Neural progenitor cell (in vitro differentiated cells): ENCODE measurements around the gene NEURL1. TPM values are rescaled to one million over a fixed set of nuclear protein-coding genes. Genes with fewer than 3 reads are reported as not detected.
A peak's percentile ranks its signal among the peaks of the same experiment; 100 is the strongest.

ENCODE experiments used
- DNase-seq: peaks from one replicate; pipeline ENCODE4 v3.0.0-alpha.2; 2016; ENCODE audit warnings: low spot score
- H2AFZ ChIP-seq: fragments of 200-600 bp; sonication (generic); replicated peaks from 2 replicates; pipeline ENCODE4 v1.6.1; 2016; ENCODE audit warnings: antibody characterized with exemption
- H3F3A ChIP-seq: fragments of 200-600 bp; sonication (generic); 2 replicates; pipeline ENCODE4 v1.6.1; 2016; ENCODE audit warnings: antibody characterized with exemption, low read depth
- H3K27ac ChIP-seq: fragments of 200-600 bp; sonication (generic); 2 replicates; pipeline ENCODE4 v1.5.1; 2016; ENCODE audit warnings: mild to moderate bottlenecking
- H3K27me3 ChIP-seq: fragments of 200-600 bp; sonication (generic); 2 replicates; pipeline ENCODE4 v1.6.1; 2016; ENCODE audit warnings: mild to moderate bottlenecking, moderate library complexity
- H3K36me3 ChIP-seq: fragments of 200-600 bp; sonication (generic); 2 replicates; pipeline ENCODE4 v1.5.1; 2016
- H3K4me1 ChIP-seq: fragments of 200-600 bp; sonication (generic); 2 replicates; pipeline ENCODE4 v1.6.1; 2016; ENCODE audit warnings: mixed run types
- H3K4me2 ChIP-seq: fragments of 200-600 bp; sonication (generic); 2 replicates; pipeline ENCODE4 v1.6.1; 2016
- H3K4me3 ChIP-seq: fragments of 200-600 bp; sonication (generic); 2 replicates; pipeline ENCODE4 v1.5.1; 2016
- H3K79me2 ChIP-seq: fragments of 200-600 bp; sonication (generic); 2 replicates; pipeline ENCODE4 v1.6.1; 2016; ENCODE audit warnings: low read depth
- H3K9ac ChIP-seq: fragments of 200-600 bp; sonication (generic); 2 replicates; pipeline ENCODE4 v1.6.1; 2016
- H3K9me3 ChIP-seq: fragments of 200-600 bp; sonication (generic); 2 replicates; pipeline ENCODE4 v1.5.1; 2016; ENCODE audit warnings: low read depth
- H4K20me1 ChIP-seq: fragments of 200-600 bp; sonication (generic); 2 replicates; pipeline ENCODE4 v1.6.1; 2016; ENCODE audit warnings: low read depth
- H3K27ac Mint-ChIP-seq: 3 replicates; pipeline ENCODE4 v1.8.0; 2021; ENCODE audit warnings: mixed read lengths
- H3K27me3 Mint-ChIP-seq: 2 replicates; pipeline ENCODE4 v1.8.0; 2022; ENCODE audit warnings: low read depth, mild to moderate bottlenecking, inconsistent platforms, moderate library complexity, mixed read lengths; ENCODE audit not compliant: insufficient read depth
- H3K36me3 Mint-ChIP-seq: 3 replicates; pipeline ENCODE4 v1.8.0; 2021; ENCODE audit warnings: mixed read lengths
- H3K4me1 Mint-ChIP-seq: 3 replicates; pipeline ENCODE4 v1.8.0; 2021; ENCODE audit warnings: mixed read lengths
- H3K4me3 Mint-ChIP-seq: 3 replicates; pipeline ENCODE4 v1.8.0; 2021; ENCODE audit warnings: mild to moderate bottlenecking, moderate library complexity, mixed read lengths
- H3K9me3 Mint-ChIP-seq: 3 replicates; pipeline ENCODE4 v1.8.0; 2020; ENCODE audit warnings: mixed read lengths
- CTCF ChIP-seq: fragments of 200-600 bp; sonication (generic); IDR thresholded peaks from 2 replicates; pipeline ENCODE4 v1.5.1; 2017; ENCODE audit warnings: antibody characterized with exemption, mild to moderate bottlenecking
- EZH2 ChIP-seq: fragments of 200-600 bp; sonication (generic); IDR thresholded peaks from 2 replicates; pipeline ENCODE4 v1.6.1; 2017; ENCODE audit warnings: antibody characterized with exemption, mild to moderate bottlenecking, moderate library complexity
- EZH2phosphoT487 ChIP-seq: fragments of 200-600 bp; sonication (generic); IDR thresholded peaks from 2 replicates; pipeline ENCODE4 v1.6.1; 2017; ENCODE audit warnings: antibody characterized with exemption
- total RNA-seq: library from RNA; depleted of rRNA; stranded (reverse); fragments of >200 nt; gene quantifications from 2 replicates; pipeline ENCODE4 v1.2.3, GENCODE V29; 2015; ENCODE audit warnings: low replicate concordance

NEURL1 gene
- total RNA-seq, 1 donor from 2014 or later: 0.06 TPM

DNA sequence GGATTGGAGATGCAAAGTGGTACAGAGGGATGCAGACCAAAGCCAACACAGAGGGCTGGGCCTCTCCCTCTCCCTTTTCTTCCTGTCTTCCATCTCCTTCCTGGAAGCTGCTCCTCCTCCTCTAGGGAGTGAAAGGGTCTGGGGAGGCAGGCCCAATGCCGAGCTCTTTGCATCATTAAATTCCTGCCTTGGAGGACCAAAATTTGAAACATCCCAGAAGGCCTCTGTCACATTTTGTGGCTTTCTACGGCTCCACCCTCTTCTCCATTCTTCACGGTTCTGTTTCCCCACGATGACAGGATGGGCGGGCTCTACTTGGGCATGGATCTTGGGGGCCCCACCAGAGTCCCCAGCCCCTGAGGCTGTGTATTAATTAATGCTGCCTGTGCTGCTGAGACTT is 76.4 kb downstream of the NEURL1 start:
- no peak overlapping the region for H3K4me3 Mint-ChIP-seq
- no peaks in the 10 kb centered on the region for H3K27me3 ChIP-seq

DNA sequence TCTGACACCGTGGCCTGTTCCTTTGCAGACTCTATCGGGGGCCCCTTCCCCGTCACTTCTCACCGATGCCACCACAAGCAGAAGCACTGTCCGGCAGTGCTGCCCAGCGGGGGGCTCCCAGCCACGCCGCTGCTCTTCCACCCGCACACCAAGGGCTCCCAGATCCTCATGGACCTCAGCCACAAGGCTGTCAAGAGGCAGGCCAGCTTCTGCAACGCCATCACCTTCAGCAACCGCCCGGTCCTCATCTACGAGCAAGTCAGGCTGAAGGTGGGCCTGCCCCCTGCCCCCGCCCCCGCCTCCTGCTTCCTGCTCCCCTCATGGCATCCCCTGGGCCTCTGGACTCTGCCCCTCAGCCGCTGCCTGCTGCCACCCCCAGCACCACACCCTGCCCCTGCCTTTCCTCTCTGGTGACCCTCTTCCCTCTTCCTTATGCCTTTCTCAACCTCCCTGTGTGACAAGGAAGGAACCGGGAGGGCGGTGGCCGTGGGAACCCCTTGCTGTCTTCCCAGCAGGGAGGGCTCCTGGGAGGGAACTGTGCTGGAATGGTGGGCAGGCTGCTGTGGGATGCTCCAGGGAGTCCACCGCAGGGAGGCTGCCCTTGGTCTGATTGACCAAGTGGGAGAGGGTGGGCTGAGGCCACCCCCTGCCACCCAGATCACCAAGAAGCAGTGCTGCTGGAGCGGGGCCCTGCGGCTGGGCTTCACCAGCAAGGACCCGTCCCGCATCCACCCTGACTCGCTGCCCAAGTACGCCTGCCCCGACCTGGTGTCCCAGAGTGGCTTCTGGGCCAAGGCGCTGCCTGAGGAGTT is 77.5 kb downstream of the NEURL1 start:
- Histone ChIP-seq H3K4me3 (no peak overlapping the region), H3K27me3 (no peaks in the 10 kb centered on the region), H3K4me2 (no peak overlapping the region), H2AFZ (no peak overlapping the region), H4K20me1 (no peaks in the 10 kb centered on the region), H3K4me1 (no peaks in the 10 kb centered on the region), H3K9me3 (no peaks in the 10 kb centered on the region), H3K36me3 (no peaks in the 10 kb centered on the region), H3K79me2 (no peaks in the 10 kb centered on the region), H3K9ac (no peak overlapping the region), H3F3A (no peaks in the 10 kb centered on the region), H3K27ac (no peak overlapping the region)
- Mint-ChIP-seq H3K9me3 (no peaks in the 10 kb centered on the region), H3K27me3 (peaks cover 8% of the 10 kb centered on the region), H3K4me3 (no peak overlapping the region), H3K36me3 (no peaks in the 10 kb centered on the region), H3K27ac (no peak overlapping the region), H3K4me1 (peaks cover 7% of the 10 kb centered on the region)
- no peak for TF ChIP-seq EZH2phosphoT487
- DNase-seq: no peak

More for the DNA sequence above, 76.4 kb downstream of the NEURL1 start:
- H3K27me3 Mint-ChIP-seq: peaks cover 8% of the 10 kb centered on the region
- Histone ChIP-seq H3K4me1 (no peaks in the 10 kb centered on the region), H3K4me3 (no peak overlapping the region), H3K27ac (no peak overlapping the region), H3F3A (no peaks in the 10 kb centered on the region), H3K36me3 (no peaks in the 10 kb centered on the region), H3K4me2 (no peak overlapping the region), H3K9ac (no peak overlapping the region), H4K20me1 (no peaks in the 10 kb centered on the region), H3K79me2 (no peaks in the 10 kb centered on the region), H2AFZ (no peak overlapping the region), H3K9me3 (no peaks in the 10 kb centered on the region)
- peak overlapping the region; percentile 37 for H3K27ac Mint-ChIP-seq
- no peak for TF ChIP-seq EZH2
- TF ChIP-seq CTCF: no peak
- H3K9me3 Mint-ChIP-seq: no peaks in the 10 kb centered on the region
- no peaks in the 10 kb centered on the region for H3K36me3 Mint-ChIP-seq
- H3K4me1 Mint-ChIP-seq: peaks cover 7% of the 10 kb centered on the region
- no peak for DNase-seq

DNA sequence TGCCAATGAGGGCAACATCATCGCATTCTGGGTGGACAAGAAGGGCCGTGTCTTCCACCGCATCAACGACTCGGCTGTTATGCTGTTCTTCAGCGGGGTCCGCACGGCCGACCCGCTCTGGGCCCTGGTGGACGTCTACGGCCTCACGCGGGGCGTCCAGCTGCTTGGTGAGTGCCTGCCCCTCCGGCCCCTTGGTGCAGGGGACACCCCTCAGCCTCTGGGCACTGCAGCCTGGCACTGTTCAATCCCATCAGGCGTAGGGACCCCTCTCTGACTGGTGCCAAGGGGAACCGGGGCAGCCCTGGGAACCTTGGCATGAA is 78.1 kb downstream of the NEURL1 start:
- Mint-ChIP-seq H3K4me1 (peaks cover 7% of the 10 kb centered on the region), H3K27ac (no peak overlapping the region), H3K9me3 (no peaks in the 10 kb centered on the region), H3K36me3 (no peaks in the 10 kb centered on the region), H3K4me3 (no peak overlapping the region), H3K27me3 (peaks cover 8% of the 10 kb centered on the region)
- no peak for TF ChIP-seq CTCF
- TF ChIP-seq EZH2: no peak
- TF ChIP-seq EZH2phosphoT487: no peak
- Histone ChIP-seq H3K79me2 (no peaks in the 10 kb centered on the region), H4K20me1 (no peaks in the 10 kb centered on the region), H3K4me2 (no peak overlapping the region), H3K27me3 (no peaks in the 10 kb centered on the region), H3K36me3 (no peaks in the 10 kb centered on the region), H3F3A (no peaks in the 10 kb centered on the region), H3K4me3 (no peak overlapping the region), H3K4me1 (no peaks in the 10 kb centered on the region), H3K9ac (no peak overlapping the region), H3K27ac (no peak overlapping the region), H3K9me3 (no peaks in the 10 kb centered on the region), H2AFZ (no peak overlapping the region)
- no peak for DNase-seq
